ENCODE measurements around the gene TARDBP.
"Not testable (repeated sequence)": the region's sequence is repeated elsewhere in the genome, so short reads cannot be mapped to it uniquely, and the experiment has no call there.

Gene TARDBP

DNA sequence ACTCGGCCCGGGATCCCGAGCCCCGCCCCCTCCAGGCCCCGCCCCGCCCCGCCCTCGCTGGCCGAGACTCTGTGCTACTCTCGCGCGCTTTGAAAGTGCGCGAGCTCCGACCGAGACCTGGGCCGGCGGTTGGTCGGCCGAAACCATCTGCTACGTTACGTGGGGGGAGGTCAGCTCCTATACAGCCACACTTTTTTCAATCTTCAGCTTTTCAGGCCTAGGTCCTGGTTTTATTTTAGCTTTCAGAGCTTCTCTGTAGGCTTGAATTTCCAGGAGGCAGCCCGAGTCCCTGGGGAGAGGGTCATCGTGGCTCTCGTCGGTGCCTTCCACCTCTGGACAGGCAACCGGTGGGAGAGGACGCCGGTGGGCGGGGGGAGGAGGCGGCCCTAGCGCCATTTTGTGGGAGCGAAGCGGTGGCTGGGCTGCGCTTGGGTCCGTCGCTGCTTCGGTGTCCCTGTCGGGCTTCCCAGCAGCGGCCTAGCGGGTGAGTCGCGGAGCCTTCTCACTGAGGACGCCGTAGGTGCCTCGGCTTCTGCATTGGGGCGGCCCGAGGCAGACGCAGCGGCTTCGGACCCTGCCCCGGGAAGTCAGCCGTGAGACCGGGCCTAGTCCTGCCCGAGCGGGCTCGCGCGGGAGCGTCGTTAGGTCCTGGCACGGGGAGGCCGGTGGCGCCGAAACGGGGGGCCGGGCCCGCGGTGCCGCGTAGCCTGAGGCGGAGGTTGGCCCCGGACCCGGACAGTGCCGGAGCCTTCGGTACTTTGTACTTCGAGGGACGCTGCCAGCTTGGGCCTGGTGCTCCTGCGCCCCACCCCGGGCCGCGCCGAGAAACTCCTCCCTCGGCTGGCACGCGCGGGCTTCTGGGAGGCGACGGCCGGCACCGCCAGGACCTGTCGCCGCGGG, at the start of gene TARDBP:
Gene TARDBP (plus strand): TSS at position 395 of the 900 bp plus-strand sequence. CDS start 1,074 bp downstream, outside the sequence.
- DNase-seq = peak; percentile 93

DNA sequence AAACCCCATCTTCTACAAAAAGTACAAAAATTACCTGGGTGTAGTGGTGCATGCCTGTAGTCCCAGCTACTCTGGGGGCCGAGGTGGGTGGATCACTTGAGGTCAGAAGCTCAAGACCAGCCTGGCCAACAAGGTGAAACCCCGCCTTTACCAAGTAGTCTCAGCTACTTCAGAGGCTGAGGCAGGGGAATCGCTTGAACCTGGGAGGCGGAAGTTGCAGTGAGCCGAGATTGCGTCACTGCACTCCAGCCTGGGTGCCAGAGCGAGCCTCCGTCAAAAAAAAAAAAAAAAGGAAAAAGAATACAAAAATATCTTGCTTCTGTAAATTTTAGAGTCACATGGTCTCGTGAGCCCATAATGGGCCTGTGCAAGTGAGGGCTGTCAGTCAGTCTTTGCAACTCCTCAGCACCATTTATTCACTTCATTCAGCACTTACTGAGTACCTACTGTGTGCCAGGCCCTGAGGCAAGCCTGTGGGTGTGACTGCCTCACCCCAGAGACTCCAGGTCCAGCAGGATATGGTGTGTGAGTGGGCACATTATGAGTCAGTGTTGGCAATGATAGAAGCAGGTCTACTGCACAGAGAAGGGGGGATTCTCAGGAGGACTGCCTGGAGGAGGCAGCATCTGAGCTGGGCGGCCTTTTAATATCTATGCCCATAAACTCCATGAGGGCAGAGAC, 46.8 kb upstream of the TARDBP start:
- no peak for DNase-seq

DNA sequence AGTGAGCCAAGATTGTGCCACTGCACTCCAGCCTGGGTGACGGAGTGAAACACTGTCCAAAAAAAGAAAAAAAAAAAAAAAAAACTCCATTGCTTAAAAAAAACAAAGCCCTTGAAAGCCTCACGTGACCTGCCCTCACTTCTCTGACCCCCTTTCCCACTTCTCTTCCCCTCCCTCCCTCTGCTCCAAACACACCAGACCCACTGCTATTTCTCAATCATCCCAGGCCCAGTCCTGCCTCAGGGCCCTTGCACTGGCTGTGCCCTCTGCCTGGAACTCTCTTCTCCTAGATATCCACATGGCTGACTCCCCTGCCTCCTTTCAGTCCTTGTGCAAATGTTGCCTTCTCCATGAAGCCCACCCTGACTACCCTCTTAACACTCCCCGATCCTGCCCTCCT, 45.4 kb upstream of the TARDBP start:
- DNase-seq = no peak

DNA sequence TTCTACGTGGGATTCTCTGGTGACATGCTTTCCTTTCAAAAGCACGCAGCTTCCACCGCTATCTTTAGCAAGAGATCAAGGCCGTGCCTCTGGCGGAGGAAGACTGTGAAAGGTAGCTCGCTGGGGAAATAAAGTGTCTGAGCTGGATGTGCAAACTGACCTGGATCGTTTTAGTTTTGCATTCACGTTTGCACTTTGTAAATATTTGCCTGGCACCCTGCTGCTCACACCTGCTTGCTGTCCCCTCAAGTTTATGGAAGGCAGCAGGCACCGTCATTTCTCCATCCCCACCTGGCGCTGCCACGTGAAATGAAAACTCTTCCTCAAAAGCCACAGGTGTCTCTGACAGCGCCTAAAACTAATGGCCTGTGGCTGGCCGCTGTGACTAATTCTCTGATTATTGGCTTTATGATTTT, 44.0 kb upstream of the TARDBP start:
- DNase-seq = peak; percentile 78

DNA sequence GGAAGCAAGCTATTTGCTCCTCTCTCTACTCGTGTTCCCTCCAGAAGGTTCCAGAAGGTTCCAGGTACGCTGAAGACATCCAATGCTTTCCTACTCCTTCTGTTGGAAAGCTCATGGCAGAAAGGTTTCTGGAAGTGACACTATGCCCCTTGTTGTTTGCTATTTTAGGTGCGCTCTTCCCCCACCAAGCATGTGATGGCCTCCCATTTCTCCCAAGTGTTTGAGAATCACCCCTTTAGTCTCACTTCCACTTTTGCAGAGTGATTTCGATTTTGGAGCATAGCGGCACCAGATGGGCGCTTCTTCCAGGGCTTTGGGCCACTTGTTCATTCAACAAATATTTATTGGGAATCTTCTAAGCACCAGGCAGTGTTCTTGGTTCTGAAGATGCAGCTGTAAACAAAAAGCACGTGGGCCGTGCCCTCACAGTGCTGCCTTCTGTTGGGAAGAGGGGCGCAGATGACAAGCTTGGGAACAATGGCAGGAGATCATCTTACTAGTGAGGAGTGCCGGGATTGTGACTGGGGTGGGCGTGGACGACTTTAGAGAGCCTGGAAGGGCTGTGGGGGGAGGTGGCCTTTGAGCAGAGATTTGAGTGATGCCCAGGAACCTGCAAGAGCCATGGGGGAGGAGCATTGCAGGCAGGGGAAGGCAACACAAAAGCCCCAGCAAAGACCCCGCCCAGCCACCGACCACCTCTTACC, 43.0 kb upstream of the TARDBP start:
- peak; percentile 85 for DNase-seq

DNA sequence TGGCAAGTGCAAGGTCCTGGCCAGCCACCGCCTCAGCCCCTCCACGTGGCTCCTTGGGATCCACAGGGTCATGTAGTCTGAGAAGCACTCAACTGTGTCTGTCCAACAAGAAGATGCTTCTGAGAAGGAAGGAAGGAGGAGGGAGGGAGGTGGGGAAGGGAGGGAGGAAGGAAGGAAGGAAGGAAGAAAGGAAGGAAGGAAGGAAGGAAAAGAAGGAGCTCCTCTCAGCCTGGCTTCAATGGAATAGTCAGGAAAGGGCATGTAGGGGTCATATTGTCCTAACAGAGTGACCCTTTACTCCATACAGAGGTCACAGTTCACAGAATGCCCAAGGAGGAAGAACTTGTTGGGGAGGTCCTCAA, 42.5 kb upstream of the TARDBP start:
- DNase-seq = no peak

DNA sequence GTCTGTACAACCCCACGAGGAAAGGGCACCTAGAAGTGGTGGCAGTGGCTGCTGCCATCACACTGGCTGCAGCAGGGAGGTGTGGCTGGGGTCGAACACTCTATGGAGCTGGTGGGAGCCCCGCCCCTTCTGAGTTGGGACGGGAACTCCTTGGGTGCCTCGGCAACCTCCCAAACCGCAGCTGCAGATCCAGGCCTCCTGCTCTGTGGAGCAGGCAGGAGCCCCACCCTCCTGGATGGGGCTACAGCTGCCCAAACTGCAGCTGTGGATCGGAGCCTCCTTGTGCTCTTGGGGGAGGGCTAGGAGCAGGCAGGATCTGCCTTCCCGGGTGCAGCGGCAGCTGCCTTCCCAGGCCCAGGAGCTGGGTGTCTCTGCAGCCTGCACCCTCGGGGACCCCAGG, 38.9 kb upstream of the TARDBP start:
- DNase-seq = no peak

DNA sequence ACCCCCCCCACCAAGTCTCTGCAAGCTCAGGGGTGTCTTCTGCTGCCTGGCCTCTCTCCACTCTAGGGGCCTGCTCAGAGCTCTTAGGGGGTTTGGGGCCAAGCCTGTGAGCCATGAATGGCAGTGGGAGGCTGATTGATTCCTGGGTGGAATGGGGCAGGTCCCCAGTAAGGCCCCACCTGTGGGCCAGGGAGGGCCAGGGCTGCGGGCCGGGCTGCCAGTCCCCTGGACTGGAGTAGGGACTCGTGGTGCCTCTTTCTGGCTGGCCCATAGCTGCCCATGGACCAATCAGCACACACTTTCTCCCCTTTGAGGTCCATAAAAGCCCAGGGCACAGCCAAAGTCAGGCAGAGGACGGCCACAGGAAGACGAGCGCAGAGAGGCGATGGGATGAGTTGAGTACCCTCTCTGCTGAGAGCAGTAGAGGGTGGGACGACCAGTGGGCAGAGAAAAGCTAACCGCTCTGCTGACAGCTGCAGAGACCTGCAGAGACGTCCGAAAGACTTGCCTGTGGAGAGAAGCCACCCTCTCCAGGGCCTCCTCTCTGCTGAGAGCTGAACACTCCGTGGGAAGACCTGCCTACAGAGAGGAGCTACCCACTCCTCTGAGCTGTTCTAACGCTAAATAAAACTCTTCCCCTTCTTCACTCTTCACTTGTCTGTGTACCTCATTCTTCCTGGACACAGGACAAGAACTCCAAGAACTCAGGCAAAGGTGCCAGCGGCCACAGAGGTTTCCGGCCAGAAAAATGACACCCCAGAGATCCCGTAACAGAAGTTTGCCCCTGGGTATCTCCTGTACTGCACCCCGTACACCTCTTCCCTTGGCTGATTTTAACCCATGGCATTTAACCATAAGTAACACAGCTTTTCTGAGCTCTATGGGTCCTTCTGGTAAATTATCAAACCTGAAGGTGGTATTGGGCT, 38.2 kb upstream of the TARDBP start:
- DNase-seq = no peak

DNA sequence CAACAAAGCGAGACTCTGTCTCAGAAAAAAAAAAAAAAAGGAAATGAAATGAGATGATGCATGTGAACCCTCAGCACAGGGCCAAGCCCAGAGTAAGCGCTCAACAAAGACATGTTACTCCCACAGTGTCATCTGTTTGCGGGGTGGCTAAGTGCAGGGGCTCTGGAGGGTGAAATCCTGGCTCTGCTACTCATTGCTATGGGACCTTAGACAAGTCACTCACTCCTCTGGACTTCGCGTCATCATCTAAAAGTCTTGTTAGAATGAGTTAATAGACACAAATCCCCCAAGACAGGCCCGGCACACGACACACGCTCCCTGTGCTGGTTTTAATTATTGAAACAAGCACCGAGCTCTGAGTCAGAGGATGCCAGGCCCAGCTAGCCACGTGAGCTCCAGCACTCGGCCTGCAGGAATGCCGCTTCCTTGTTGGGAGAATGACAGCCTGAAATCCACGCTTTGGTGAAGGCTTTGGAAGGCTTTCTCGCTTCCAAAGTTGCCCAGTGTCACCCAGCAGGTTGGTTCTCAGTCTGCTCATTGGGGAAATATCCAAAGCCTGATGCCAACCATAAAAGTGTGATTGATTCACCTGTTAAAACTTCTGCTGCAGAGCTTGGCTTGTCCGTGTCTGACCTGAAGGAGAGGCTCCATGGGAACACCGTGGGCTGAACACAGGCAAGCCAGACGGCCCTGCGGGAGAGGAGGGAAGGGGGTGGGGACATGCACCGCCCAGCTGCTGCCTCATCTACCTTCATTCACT, 36.7 kb upstream of the TARDBP start:
- DNase-seq = peak; percentile 76

DNA sequence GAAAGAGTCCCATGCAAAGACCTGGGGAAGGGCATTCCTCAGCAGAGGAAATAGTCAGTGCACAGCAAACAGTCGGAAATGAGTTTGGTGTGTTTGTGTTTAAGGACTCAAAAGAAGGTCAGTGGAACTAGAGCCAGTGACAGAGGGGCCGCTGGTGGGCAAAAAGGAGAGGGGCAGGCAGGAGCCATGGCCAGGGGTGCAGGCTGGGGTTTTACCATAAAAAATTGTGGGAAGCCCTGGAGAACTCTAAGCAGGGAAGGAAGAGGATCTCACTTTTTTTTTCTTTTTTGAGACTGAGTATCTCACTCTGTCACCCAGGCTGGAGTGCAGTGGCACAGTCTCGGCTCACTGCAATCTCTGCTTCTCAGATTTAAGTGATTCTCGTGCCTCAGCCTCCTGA, 33.7 kb upstream of the TARDBP start:
- no peak for DNase-seq

DNA sequence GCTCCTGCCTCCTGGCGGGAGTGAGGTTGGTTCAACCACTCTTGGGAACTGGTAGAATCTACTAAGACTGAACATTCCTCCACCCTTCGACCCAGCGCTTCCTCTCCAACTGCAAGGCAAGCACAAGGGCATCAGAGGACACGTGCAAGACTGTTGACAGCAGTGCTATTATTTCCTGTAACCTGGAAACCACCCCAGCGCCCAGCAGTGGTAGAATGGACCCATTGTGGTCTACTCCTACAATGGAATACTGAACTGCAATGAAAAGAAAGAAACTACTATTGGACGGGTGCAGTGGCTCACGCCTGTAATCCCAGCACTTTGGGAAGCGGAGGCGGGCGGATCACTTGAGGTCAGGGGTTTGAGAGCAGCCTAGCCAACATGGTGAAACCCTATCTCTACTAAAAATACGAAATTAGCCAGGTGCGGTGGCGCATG, 33.0 kb upstream of the TARDBP start:
- DNase-seq = no peak

DNA sequence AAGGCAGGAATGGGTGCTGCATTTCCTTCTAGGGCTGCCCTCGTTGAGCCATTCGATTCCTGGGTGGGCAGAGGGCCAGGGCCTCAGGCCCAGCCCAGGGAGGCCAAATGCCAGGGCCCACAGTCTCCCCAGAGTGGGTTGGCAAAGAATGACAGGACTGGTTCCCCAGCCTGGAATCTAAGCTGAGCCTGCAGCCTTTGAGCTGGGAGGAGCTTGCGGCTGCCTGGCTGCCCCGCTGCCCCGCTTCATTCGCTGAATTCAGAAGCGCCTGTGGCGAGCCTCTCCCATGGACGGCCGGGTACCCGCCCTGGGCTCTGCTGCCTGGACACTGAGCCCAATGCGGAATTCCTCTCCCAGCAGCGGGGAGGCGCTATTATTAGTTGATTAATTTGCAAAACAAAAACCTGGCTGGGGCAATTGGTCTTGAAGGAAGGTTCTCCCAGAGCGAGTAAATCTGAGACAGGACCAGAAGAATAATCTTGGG, 32.3 kb upstream of the TARDBP start:
- no peak for DNase-seq

DNA sequence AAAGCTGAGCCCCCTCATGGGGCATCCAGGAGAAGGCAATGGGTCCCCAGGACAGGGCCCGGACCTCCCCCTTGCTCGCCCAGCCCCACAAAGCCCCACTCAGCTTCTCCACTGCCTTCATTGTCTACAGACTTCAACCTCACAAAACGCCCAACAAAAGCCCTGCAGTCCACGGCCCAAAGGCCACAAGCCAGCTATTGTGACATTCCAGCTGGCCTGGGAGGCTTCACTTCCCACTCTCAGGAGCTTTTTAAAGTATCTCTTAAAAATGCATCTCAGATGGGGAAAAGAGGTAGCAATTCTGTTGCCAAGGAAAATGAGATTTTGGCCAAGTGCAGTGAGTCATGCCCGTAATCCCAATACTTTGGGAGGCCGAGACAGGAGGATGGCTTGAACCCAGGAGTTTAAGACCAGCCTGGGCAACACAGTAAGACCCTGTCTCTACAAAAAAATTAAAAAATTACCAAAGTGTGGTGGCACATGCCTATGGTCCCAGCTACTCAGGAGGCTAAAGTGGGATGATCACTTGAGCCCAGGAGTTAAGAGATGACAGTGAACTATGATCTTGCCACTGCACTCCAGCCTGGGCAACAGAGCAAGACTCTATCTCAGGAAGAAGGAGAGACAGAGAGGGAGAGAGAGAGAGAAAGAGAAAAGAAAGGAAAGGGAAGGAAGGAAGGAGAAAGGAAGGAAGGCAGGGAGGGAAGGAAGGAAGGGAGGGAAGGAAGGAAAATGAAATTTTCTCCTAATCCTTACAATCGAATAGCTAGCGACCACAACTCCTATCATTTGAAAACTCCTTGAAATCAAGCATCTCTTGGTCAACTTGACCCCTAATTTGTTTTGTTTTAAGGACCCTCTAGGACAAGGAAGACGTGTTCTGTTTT, 31.4 kb upstream of the TARDBP start:
- DNase-seq = no peak

DNA sequence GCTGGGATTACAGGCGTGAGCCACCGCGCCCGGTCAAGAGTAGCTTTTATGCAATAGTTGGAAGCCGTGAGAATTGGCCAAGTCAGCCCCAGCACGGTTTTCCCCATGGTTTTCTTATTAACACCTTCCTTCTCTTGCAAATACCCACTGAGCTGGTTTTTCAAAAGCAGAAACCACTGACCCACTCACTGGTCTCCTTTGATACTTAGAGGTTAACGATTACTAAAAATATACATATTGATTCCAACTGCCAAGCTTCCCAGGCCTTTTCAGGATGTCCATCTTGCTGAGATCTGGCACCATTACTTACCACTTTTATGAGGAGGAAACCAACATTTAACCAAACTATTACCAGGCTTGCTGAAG, 25.9 kb upstream of the TARDBP start:
- no peak for DNase-seq

DNA sequence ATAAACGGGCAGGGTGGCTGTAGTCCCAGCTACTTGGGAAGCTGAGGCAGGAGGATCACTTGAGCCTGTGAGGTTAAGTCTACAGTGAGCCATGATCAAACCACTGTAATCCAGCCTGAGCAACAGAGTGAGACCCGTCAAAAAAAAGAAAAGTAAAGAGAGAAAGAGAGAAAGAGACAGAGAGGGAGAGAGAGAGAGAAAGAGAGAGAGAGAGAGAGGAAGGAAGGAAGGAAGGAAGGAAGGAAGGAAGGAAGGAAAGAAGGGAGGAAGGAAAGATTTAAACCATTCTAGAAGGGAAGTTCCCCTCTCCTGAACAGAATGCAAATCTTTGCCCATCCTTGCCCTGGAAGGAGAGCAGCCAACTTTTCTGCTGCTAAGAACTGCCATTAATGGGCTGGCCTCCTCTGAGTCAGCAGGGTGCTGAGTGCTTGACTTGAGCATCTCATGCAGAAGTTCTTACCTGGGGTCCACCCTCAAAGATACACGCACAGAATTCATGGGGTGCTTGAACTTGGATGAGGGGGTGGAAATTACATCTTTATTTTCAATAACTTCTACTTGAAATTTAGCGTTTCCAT, 24.5 kb upstream of the TARDBP start:
- DNase-seq = no peak

DNA sequence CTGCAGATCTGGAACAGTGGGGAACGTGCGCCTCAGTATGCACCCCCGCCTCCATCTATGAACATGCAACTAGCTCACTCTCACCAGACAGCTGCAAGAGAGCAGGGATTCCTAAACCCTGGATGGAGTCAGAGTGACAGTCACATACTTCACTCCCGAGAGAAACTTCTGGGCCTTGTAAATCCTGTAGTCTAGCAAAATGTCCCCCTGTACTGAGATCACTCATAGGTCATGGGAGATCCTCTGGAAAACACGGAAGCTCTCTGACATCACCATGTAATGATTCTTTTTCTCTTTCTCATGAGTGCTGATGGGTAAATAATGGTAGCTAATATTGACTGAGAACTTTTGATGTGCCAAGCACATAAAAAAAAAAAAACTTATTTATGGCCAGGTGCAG, 23.4 kb upstream of the TARDBP start:
- DNase-seq = no peak

DNA sequence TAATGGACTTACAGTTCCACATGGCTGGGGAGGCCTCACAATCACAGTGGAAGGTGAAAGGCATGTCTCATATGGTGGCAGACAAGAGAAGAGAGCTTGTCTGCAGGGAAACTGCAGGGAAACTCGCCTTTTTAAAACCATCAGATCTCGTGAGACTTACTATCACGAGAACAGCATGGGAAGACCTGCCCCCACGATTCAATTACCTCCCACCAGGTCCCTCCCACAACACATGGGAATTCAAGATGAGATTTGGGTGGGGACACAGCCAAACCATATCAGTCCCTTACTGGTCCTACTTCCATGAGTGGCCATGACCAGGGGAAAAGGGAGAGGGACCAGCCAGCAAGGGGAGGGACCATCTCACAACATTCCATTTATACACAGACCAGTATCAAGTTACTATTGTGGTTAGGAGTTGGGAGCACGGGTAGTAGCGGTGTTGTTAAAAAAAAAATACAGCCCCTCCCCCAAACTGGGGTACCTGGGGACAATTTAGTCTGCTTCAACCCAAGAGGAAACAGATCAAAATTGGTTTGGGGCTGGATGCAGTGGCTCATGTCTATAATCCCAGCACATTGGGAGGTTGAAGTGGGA, 22.4 kb upstream of the TARDBP start:
- DNase-seq = not testable (repeated sequence)

DNA sequence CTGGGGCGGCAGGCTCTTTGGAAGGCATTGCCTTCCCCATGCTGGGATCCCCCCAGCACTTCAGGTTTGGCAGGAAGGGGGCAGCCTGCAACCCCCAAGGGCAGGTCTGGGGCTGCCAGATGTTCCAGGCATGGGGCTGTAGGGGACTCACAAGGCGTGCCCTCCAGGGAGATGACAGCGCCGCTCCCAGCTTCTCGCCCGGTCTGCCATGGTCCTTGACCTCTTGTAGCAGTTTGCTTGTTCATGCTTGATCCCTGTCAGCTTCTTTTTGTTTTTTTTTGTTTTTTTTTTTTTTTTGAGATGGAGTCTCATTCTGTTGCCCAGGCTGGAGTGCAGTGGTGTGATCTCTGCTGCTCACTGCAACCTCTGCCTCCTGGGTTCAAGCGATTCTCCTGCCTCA, 21.6 kb upstream of the TARDBP start:
- DNase-seq = no peak

DNA sequence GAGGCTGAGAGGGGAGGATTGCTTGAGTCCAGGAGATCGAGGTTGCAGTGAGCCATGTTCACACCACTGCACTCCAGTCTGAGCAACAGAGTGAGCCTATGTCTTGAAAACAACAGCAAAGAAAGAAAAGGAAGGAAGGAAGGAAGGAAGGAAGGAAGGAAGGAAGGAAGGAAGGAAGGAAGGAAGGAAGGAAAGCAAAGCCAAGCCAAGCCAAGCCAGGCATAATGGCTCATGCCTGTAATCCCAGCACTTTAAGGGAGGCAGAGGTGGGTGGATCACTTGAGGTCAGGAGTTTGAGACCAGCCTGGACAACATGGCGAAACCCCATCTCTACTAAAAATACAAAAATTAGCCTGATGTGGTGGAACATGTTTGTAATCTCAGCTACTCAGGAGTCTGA, 20.4 kb upstream of the TARDBP start:
- not testable (repeated sequence) for DNase-seq

DNA sequence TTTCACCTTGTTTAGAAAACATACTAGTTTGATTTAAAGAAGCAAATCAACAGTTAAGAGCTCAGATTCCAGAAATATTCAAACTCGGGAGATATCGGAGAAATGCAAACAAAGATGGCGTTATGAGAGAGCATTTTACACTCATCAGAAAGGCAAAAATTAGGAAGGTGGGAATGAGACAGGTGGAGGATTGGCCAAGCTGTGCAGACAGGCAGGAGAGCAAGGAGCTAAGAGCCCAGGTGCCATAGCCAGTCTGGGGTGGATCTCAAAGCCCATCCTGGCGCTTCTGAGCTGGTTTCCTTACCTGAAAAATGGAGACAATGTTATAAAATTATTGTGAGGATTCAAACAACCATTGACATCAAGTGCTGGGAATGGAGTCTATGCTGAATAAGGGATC, 19.6 kb upstream of the TARDBP start:
- no peak for DNase-seq

Measured in NCI-H2171 treated with DMSO at 0.1 percent for 48 hours (cell line).